Calu3 (cell line): ENCODE results near the gene ZNF23. TPM values are rescaled to one million over a fixed set of nuclear protein-coding genes. Genes with fewer than 3 reads are reported as not detected.

Experiments
- BruUV-seq: library from RNA; stranded (reverse); fragments of 400-500 nt; replicated peaks from 2 replicates; lab custom pipeline; 2021; lab: Mats Ljungman, UMichigan
- CTCF ChIA-PET: fragments of 300-600 bp; sonication (Branson Sonifier 250); formaldehyde crosslinking; loops from one replicate; lab custom pipeline; 2022; ENCODE audit warnings: antibody characterized with exemption; lab: Charles Lee
- DNase-seq: peaks from one replicate; pipeline ENCODE4 v3.0.0; 2022
- H3K27ac Mint-ChIP-seq: one replicate; pipeline ENCODE4 v1.8.0; 2022; ENCODE audit warnings: mixed read lengths; ENCODE audit not compliant: unreplicated experiment
- H3K27me3 Mint-ChIP-seq: one replicate; pipeline ENCODE4 v1.8.0; 2022; ENCODE audit warnings: mixed read lengths; ENCODE audit not compliant: unreplicated experiment
- H3K36me3 Mint-ChIP-seq: one replicate; pipeline ENCODE4 v1.8.0; 2022; ENCODE audit warnings: mild to moderate bottlenecking, moderate library complexity, mixed read lengths; ENCODE audit not compliant: insufficient read depth, unreplicated experiment
- H3K4me1 Mint-ChIP-seq: one replicate; pipeline ENCODE4 v1.8.0; 2022; ENCODE audit warnings: mild to moderate bottlenecking, low read depth, mixed read lengths; ENCODE audit not compliant: unreplicated experiment
- H3K4me3 Mint-ChIP-seq: one replicate; pipeline ENCODE4 v1.8.0; 2022; ENCODE audit warnings: mild to moderate bottlenecking, low read depth, moderate library complexity, mixed read lengths; ENCODE audit not compliant: unreplicated experiment
- H3K9me3 Mint-ChIP-seq: one replicate; pipeline ENCODE4 v1.8.0; 2022; ENCODE audit warnings: low read depth, mixed read lengths; ENCODE audit not compliant: unreplicated experiment
- intact Hi-C: fragments of 100-400 bp; cut with micrococcal nuclease; formaldehyde crosslinking; loops from one replicate; pipeline ENCODE4 v1.10.0; 2022; ENCODE audit not compliant: unreplicated experiment
- total RNA-seq: library from RNA; stranded (reverse); gene quantifications from 2 replicates; pipeline ENCODE4 v1.2.3, GENCODE V29; 2022
- TF ChIP-seq, protein P1 (sequence below): fragments of 200-600 bp; IDR thresholded peaks from one replicate; pipeline ENCODE4 v1.8.0; 2022; ENCODE audit warnings: antibody characterized with exemption; ENCODE audit not compliant: unreplicated experiment

The ZNF23 gene
- total RNA-seq, 1 experiment from 2014 or later = 13.3 TPM

DNA sequence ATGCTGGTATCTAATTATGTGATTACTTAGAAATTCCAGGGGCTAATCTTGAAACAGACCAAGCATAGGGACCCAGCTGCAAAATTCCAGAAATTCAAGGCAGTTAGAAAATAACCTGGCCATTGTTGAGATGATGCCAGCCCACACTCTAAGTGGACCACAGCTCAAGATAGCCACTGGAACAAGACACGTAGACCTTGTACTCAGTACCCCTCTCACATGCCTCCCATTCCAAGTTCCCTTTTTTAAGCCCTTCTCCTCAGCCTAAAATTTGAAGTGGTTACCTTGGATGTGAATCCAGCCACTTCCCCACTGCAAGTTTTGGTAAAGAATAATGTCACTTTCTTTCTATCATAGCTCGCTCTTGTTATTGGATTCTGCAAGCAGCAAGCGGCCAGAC is 31.2 kb upstream of the ZNF23 start:
- intact Hi-C loops = no loop called here
- no peaks in the 10 kb centered on the region for H3K27me3 Mint-ChIP-seq
- no peak for DNase-seq
- H3K36me3 Mint-ChIP-seq = no peaks in the 10 kb centered on the region
- TF ChIP-seq, protein P1, sequence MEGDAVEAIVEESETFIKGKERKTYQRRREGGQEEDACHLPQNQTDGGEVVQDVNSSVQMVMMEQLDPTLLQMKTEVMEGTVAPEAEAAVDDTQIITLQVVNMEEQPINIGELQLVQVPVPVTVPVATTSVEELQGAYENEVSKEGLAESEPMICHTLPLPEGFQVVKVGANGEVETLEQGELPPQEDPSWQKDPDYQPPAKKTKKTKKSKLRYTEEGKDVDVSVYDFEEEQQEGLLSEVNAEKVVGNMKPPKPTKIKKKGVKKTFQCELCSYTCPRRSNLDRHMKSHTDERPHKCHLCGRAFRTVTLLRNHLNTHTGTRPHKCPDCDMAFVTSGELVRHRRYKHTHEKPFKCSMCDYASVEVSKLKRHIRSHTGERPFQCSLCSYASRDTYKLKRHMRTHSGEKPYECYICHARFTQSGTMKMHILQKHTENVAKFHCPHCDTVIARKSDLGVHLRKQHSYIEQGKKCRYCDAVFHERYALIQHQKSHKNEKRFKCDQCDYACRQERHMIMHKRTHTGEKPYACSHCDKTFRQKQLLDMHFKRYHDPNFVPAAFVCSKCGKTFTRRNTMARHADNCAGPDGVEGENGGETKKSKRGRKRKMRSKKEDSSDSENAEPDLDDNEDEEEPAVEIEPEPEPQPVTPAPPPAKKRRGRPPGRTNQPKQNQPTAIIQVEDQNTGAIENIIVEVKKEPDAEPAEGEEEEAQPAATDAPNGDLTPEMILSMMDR = no peak
- H3K9me3 Mint-ChIP-seq = no peaks in the 10 kb centered on the region
- CTCF ChIA-PET = no interaction called here
- BruUV-seq = no TSS peak
- H3K27ac Mint-ChIP-seq = no peak overlapping the region
- H3K4me1 Mint-ChIP-seq = no peaks in the 10 kb centered on the region
- H3K4me3 Mint-ChIP-seq = no peak overlapping the region

DNA sequence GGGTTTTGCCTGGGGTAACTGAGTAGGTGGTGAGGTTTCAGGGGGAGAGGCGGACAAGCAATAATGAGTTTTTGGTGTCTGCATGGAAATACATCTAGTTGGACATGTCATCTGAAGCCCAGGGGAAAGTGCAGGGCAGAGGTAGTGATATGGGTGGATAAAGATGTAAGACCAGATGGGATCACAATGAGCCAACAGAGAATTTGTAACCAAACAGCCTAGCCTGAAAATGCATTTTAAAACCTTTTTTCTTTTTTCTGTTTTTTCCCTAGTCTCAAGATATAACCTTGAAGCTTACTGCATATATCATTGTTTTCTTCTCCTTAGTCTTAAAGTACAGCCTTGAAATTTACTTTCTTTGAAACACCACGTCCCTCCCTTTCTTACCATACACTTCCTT is 30.7 kb upstream of the ZNF23 start:
- no peak overlapping the region for H3K4me3 Mint-ChIP-seq
- DNase-seq = no peak
- H3K4me1 Mint-ChIP-seq = no peaks in the 10 kb centered on the region
- H3K27me3 Mint-ChIP-seq = no peaks in the 10 kb centered on the region
- H3K9me3 Mint-ChIP-seq = no peaks in the 10 kb centered on the region
- CTCF ChIA-PET = no interaction called here
- intact Hi-C loops = no loop called here
- no peaks in the 10 kb centered on the region for H3K36me3 Mint-ChIP-seq
- TF ChIP-seq, protein P1 = no peak
- no TSS peak for BruUV-seq
- H3K27ac Mint-ChIP-seq = no peak overlapping the region

DNA sequence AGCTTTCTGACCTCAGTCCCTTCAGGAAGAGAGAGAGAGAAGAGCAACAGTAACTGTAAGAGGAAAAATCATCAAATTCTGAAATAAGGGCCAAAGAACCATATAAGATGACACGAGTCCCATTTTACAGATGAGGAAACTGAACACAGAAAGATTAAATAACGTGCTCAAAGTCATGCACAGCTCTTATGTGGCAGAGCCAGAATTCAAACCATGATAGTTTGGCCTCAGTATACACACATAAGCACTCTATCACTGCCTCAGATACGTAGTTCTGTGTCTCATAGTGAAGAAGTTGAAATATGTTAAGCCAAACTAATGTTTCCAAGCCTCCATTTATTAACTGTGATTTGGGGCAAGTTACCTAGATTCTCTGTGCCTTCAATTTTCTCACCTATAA is 29.0 kb upstream of the ZNF23 start:
- no TSS peak for BruUV-seq
- H3K27me3 Mint-ChIP-seq = no peaks in the 10 kb centered on the region
- CTCF ChIA-PET = interaction anchor here (0.9 kb wide), 1 partner anchor 12 kb away, joined by 4 read pairs; no protein-coding TSS in a partner anchor
- H3K27ac Mint-ChIP-seq = no peak overlapping the region
- intact Hi-C loops = no loop called here
- no peaks in the 10 kb centered on the region for H3K4me1 Mint-ChIP-seq
- DNase-seq = no peak
- H3K36me3 Mint-ChIP-seq = no peaks in the 10 kb centered on the region
- H3K4me3 Mint-ChIP-seq = no peak overlapping the region
- TF ChIP-seq, protein P1 = no peak
- no peaks in the 10 kb centered on the region for H3K9me3 Mint-ChIP-seq

DNA sequence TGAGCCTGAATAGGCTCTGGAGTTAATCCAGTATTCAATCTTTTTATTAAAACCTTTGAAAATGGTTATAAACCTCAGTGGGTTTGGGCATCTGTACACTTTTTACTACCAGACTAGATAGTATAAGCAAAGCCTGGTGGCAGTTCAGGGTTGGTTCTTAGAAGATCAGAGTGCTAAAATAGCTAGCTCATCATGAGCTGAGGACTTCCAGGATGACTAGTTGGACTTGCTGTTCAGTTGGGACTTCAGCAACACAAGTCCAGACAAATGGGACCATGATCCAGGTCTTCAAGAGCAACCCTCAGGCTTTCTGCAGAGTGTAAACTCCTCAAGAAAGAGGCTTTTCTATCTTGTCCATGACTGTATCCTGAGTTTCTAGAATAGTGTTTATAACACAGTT is 28.3 kb upstream of the ZNF23 start:
- TF ChIP-seq, protein P1 = no peak
- Mint-ChIP-seq H3K9me3 (no peaks in the 10 kb centered on the region), H3K4me3 (no peak overlapping the region), H3K4me1 (no peaks in the 10 kb centered on the region), H3K27ac (no peak overlapping the region), H3K36me3 (no peaks in the 10 kb centered on the region), H3K27me3 (no peaks in the 10 kb centered on the region)
- BruUV-seq = no TSS peak
- DNase-seq = no peak
- CTCF ChIA-PET = interaction anchor here (1.6 kb wide), 1 partner anchor 11 kb away, joined by 3 read pairs; no protein-coding TSS in a partner anchor
- intact Hi-C loops = no loop called here
